ENCODE data around the gene CTDP1.

Gene CTDP1

GRCh38 chr18:79707239-79707638 is 27.6 kb downstream of the CTDP1 start:
- TF ChIP-seq POLR2A (IDR thresholded peaks at IDR 0.05; ENCODE audit: low read length) (no peak), GATA1 (IDR thresholded peaks at IDR 0.05; ENCODE audit: low read depth, low read length) (no peak)
- DNase-seq: no peak

GRCh38 chr18:79707671-79708070 is 28.1 kb downstream of the CTDP1 start:
- TF ChIP-seq GATA1 (IDR thresholded peaks at IDR 0.05; ENCODE audit: low read depth, low read length) (no peak), POLR2A (IDR thresholded peaks at IDR 0.05; ENCODE audit: low read length) (no peak)
- no peak for DNase-seq

- DNase-seq: no peak
- TF ChIP-seq GATA1 (IDR thresholded peaks at IDR 0.05; ENCODE audit: low read depth, low read length): no peak
- TF ChIP-seq POLR2A (IDR thresholded peaks at IDR 0.05; ENCODE audit: low read length): no peak
Measured at GRCh38 chr18:79708412-79708811, 28.8 kb downstream of the CTDP1 start.

GRCh38 chr18:79712206-79712857 is 32.7 kb downstream of the CTDP1 start:
- TF ChIP-seq GATA1 (IDR thresholded peaks at IDR 0.05; ENCODE audit: low read depth, low read length): no peak
- TF ChIP-seq POLR2A (IDR thresholded peaks at IDR 0.05; ENCODE audit: low read length): no peak
- no peak for DNase-seq

GRCh38 chr18:79713341-79713740 is 33.7 kb downstream of the CTDP1 start:
- TF ChIP-seq GATA1 (IDR thresholded peaks at IDR 0.05; ENCODE audit: low read depth, low read length) (no peak), POLR2A (IDR thresholded peaks at IDR 0.05; ENCODE audit: low read length) (no peak)
- DNase-seq: no peak

- no peak for DNase-seq
- TF ChIP-seq GATA1 (IDR thresholded peaks at IDR 0.05; ENCODE audit: low read depth, low read length) (no peak), POLR2A (IDR thresholded peaks at IDR 0.05; ENCODE audit: low read length) (no peak)
Measured at GRCh38 chr18:79714531-79715240, 35.1 kb downstream of the CTDP1 start.

GRCh38 chr18:79715280-79715679 is 35.7 kb downstream of the CTDP1 start:
- TF ChIP-seq POLR2A (IDR thresholded peaks at IDR 0.05; ENCODE audit: low read length) (no peak), GATA1 (IDR thresholded peaks at IDR 0.05; ENCODE audit: low read depth, low read length) (no peak)
- DNase-seq: no peak

- DNase-seq: no peak
- TF ChIP-seq GATA1 (IDR thresholded peaks at IDR 0.05; ENCODE audit: low read depth, low read length) (no peak), POLR2A (IDR thresholded peaks at IDR 0.05; ENCODE audit: low read length) (no peak)
Measured at GRCh38 chr18:79717059-79717458, 37.5 kb downstream of the CTDP1 start.

- no peak for TF ChIP-seq POLR2A (IDR thresholded peaks at IDR 0.05; ENCODE audit: low read length)
- no peak for TF ChIP-seq GATA1 (IDR thresholded peaks at IDR 0.05; ENCODE audit: low read depth, low read length)
- no peak for DNase-seq
Measured at GRCh38 chr18:79717555-79718074, 38.0 kb downstream of the CTDP1 start.

- no peak for DNase-seq
- TF ChIP-seq POLR2A (IDR thresholded peaks at IDR 0.05; ENCODE audit: low read length) (no peak), GATA1 (IDR thresholded peaks at IDR 0.05; ENCODE audit: low read depth, low read length) (no peak)
Measured at GRCh38 chr18:79718126-79718525, 38.5 kb downstream of the CTDP1 start.

GRCh38 chr18:79718878-79719477 is 39.4 kb downstream of the CTDP1 start:
- TF ChIP-seq POLR2A (IDR thresholded peaks at IDR 0.05; ENCODE audit: low read length) (no peak), GATA1 (IDR thresholded peaks at IDR 0.05; ENCODE audit: low read depth, low read length) (no peak)

GRCh38 chr18:79719478-79720358 is 40.1 kb downstream of the CTDP1 start:
- peak; percentile 58 to 68 for DNase-seq

More at GRCh38 chr18:79718878-79719477, 39.4 kb downstream of the CTDP1 start:
- DNase-seq: no peak

GRCh38 chr18:79720359-79720733 is 40.7 kb downstream of the CTDP1 start:
- TF ChIP-seq GATA1 (IDR thresholded peaks at IDR 0.05; ENCODE audit: low read depth, low read length): no peak
- TF ChIP-seq POLR2A (IDR thresholded peaks at IDR 0.05; ENCODE audit: low read length): no peak
- peak; percentile 58 to 70 for DNase-seq

GRCh38 chr18:79723036-79723435 is 43.4 kb downstream of the CTDP1 start:
- TF ChIP-seq GATA1 (IDR thresholded peaks at IDR 0.05; ENCODE audit: low read depth, low read length): no peak
- no peak for TF ChIP-seq POLR2A (IDR thresholded peaks at IDR 0.05; ENCODE audit: low read length)
- DNase-seq: no peak
